ENCODE data around the gene CEP112. TPM values are rescaled to one million over a fixed set of nuclear protein-coding genes. Genes with fewer than 3 reads are reported as not detected.

CEP112 gene
- total and polyA plus RNA-seq, 2 donors (not counting 3 experiments of a cell fraction or from before 2014, with no cell fraction given): 1.5 to 25.3 TPM

- H3K9me1 ChIP-seq (replicated peaks; ENCODE audit: control insufficient read depth, extremely low read depth, insufficient read depth, low read length): no peaks in the 10 kb centered on the region
- no peaks in the 10 kb centered on the region for H3K27me3 ChIP-seq (ENCODE audit: control insufficient read depth in 2 of 2, insufficient read depth in 2 of 2, low read length in 2 of 2)
- POLR2A ChIA-PET: no interaction called here
- H3K9me3 ChIP-seq (replicated peaks; ENCODE audit: control insufficient read depth, insufficient read depth, low read length): peaks cover 2% of the 10 kb centered on the region
- TF ChIP-seq GATA2 (IDR thresholded peaks at IDR 0.05; ENCODE audit: insufficient read depth, insufficient read length, low read depth, low read length) (no peak), MYC (IDR thresholded peaks at IDR 0.05; ENCODE audit: low read depth, low read length) (no peak), JUN (IDR thresholded peaks at IDR 0.05; ENCODE audit: borderline replicate concordance, insufficient read depth, insufficient read length, low read depth) (no peak), POLR2A (IDR thresholded peaks at IDR 0.05; ENCODE audit: low read depth, low read length) (no peak), FOS (IDR thresholded peaks at IDR 0.05; ENCODE audit: borderline replicate concordance, insufficient read depth, low read length) (no peak), POLR2AphosphoS5 (IDR thresholded peaks at IDR 0.05; ENCODE audit: insufficient read depth, low read depth, low read length) (no peak), EZH2 (IDR thresholded peaks at IDR 0.05; ENCODE audit: borderline replicate concordance, low read depth, low read length, severe bottlenecking) (no peak), MAX (IDR thresholded peaks at IDR 0.05; ENCODE audit: insufficient read depth, insufficient read length) (no peak)
- TF ChIP-seq, protein P1, sequence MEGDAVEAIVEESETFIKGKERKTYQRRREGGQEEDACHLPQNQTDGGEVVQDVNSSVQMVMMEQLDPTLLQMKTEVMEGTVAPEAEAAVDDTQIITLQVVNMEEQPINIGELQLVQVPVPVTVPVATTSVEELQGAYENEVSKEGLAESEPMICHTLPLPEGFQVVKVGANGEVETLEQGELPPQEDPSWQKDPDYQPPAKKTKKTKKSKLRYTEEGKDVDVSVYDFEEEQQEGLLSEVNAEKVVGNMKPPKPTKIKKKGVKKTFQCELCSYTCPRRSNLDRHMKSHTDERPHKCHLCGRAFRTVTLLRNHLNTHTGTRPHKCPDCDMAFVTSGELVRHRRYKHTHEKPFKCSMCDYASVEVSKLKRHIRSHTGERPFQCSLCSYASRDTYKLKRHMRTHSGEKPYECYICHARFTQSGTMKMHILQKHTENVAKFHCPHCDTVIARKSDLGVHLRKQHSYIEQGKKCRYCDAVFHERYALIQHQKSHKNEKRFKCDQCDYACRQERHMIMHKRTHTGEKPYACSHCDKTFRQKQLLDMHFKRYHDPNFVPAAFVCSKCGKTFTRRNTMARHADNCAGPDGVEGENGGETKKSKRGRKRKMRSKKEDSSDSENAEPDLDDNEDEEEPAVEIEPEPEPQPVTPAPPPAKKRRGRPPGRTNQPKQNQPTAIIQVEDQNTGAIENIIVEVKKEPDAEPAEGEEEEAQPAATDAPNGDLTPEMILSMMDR (IDR thresholded peaks at IDR 0.05; ENCODE audit: extremely low read depth in 1 of 2, insufficient read depth in 1 of 2, low read depth in 1 of 2, low read length in 2 of 2): no peak
- H4K20me1 ChIP-seq (replicated peaks; ENCODE audit: control insufficient read depth, extremely low read depth, insufficient read depth, low read length): no peaks in the 10 kb centered on the region
- no TSS peak for BruUV-seq (replicated peaks)
- FAIRE-seq (no peak), DNase-seq (ENCODE audit: low read depth, low spot score) (no peak)
- H3K79me2 ChIP-seq (ENCODE audit: control insufficient read depth, insufficient read depth, low read length): no peaks in the 10 kb centered on the region
- H3K4me1 ChIP-seq (ENCODE audit: control insufficient read depth, extremely low read depth, insufficient read depth, low read length): peaks cover 5% of the 10 kb centered on the region
- dilution Hi-C loops (cut with MboI; ENCODE audit: extremely low pct_ligation_motif_present, low sequenced_read_pairs): no loop called here
- H3K4me2 ChIP-seq (ENCODE audit: insufficient read depth, low read length): no peak overlapping the region
- intact Hi-C loops (cut with micrococcal nuclease): no loop called here
- CTCF ChIA-PET: no interaction called here
- H3K27ac ChIP-seq (ENCODE audit: insufficient read depth, low read depth, low read length): no peak overlapping the region
- no peaks in the 10 kb centered on the region for H3K36me3 ChIP-seq (ENCODE audit: control insufficient read depth in 2 of 2, extremely low read depth in 1 of 2, insufficient read depth in 2 of 2, low read length in 2 of 2)
- H3K9ac ChIP-seq (replicated peaks; ENCODE audit: extremely low read depth, insufficient read depth, low read length): no peak overlapping the region
- H2AFZ ChIP-seq (ENCODE audit: low read depth, low read length): no peak overlapping the region
- no peak overlapping the region for H3K4me3 ChIP-seq (replicated peaks in 1 of 3; ENCODE audit: insufficient read depth in 1 of 3, low read depth in 1 of 3, low read length in 3 of 3)
Measured at GRCh38 chr17:65811043-65811442, 380.9 kb downstream of the CEP112 start.

Data from endothelial cell of umbilical vein (primary cell).